B cell (primary cell): ENCODE data around the gene GSG1L.

ENCODE experiments used
- EZH2 ChIP-seq: IDR thresholded peaks from 2 replicates; pipeline ENCODE4 v1.6.1; 2012; ENCODE audit warnings: borderline replicate concordance, low read depth, mild to moderate bottlenecking, moderate library complexity, low read length; ENCODE audit not compliant: insufficient read depth, poor library complexity, severe bottlenecking
- TF ChIP-seq, protein P1 (sequence below): fragments of 200-600 bp; IDR thresholded peaks from one replicate; pipeline ENCODE4 v1.8.0; 2022; ENCODE audit warnings: antibody characterized with exemption, mild to moderate bottlenecking

DNA sequence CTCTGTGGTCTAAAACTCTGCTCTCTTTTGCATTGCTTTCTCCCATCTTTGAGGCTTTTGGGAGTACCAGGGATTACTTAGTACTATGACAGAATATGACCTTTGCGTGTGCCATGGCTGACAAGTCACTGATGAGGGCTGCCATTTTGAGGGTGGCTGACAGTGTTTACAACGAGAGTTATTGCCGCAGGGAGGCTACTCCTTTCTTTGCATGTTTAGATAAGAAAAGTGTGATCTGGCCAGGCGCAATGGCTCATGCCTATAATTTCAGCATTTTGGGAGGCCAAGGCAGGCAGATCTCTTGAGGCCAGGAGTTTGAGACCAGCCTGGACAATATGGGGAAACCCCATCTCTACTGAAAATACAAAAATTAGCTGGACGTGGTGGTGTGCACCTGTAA is 77.5 kb downstream of the GSG1L start:
- TF ChIP-seq EZH2, result no peak
- TF ChIP-seq, protein P1, sequence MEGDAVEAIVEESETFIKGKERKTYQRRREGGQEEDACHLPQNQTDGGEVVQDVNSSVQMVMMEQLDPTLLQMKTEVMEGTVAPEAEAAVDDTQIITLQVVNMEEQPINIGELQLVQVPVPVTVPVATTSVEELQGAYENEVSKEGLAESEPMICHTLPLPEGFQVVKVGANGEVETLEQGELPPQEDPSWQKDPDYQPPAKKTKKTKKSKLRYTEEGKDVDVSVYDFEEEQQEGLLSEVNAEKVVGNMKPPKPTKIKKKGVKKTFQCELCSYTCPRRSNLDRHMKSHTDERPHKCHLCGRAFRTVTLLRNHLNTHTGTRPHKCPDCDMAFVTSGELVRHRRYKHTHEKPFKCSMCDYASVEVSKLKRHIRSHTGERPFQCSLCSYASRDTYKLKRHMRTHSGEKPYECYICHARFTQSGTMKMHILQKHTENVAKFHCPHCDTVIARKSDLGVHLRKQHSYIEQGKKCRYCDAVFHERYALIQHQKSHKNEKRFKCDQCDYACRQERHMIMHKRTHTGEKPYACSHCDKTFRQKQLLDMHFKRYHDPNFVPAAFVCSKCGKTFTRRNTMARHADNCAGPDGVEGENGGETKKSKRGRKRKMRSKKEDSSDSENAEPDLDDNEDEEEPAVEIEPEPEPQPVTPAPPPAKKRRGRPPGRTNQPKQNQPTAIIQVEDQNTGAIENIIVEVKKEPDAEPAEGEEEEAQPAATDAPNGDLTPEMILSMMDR, result no peak
